GM12801 (cell line): ENCODE data around the gene SIRT3.

ENCODE experiments used
- CTCF ChIP-seq: IDR thresholded peaks from one replicate; pipeline ENCODE4 v1.5.1; 2011; ENCODE audit warnings: control low read depth; ENCODE audit not compliant: insufficient read length; ENCODE audit errors: extremely low read depth

Gene SIRT3

GRCh38 chr11:253886-254270 lies 17.7 kb upstream of the SIRT3 start:
- no peak for TF ChIP-seq CTCF

DNA sequence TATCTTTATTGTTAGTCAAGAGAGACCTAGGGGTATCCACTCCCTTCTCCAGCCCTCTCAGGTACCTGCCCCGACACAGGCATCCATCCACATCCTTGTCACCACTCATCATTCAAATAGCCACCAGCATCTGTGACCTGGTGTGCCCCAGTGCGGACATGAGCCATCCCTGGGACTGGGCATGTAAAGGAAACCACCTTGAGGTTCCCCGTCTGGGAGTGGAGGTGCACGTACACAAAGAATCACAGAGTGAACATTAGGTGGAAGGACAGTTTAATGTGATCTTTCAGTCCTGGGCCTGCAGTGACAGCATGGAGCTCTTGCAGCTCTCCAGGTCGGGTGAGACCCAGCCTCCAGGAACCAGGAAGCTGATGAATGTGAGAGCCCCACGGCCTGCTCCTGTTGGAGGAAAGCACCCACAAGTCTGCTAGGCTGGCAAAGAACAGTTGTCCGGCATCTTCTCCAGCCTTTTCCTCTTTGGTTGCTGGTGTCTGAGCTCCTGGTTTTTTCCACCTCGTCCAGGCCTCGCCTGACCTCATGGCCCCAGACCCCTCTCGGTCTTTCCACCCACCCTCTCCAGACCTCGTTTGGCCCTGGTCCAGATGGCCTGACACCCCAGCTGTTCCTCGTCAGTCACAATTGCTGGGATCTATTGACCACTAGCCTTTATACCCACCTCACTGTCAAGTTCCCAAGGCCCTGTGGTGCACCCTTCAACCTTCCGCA lies 17.2 kb upstream of the SIRT3 start:
- no peak for TF ChIP-seq CTCF

GRCh38 chr11:252666-253065 lies 16.5 kb upstream of the SIRT3 start:
- TF ChIP-seq CTCF = no peak

DNA sequence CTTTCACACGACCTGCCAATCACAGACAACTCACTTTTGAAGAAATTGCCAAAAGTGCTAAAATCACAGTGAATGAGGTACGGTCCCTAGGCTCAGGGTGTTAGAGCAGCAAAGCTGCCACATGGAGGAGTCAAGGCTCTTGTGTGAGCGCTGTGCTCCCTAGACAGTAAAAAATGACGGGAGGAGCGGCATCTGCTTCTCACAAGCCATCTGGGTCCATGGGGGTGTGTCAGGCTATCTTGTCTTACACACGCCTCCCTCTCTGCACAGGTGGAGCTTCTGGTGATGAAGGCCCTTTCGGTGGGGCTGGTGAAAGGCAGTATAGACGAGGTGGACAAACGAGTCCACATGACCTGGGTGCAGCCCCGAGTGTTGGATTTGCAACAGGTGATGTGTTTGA lies 15.4 kb upstream of the SIRT3 start:
- TF ChIP-seq CTCF = no peak

- no peak for TF ChIP-seq CTCF
These were observed 14.7 kb upstream of the SIRT3 start for GRCh38 chr11:250740-251299.

DNA sequence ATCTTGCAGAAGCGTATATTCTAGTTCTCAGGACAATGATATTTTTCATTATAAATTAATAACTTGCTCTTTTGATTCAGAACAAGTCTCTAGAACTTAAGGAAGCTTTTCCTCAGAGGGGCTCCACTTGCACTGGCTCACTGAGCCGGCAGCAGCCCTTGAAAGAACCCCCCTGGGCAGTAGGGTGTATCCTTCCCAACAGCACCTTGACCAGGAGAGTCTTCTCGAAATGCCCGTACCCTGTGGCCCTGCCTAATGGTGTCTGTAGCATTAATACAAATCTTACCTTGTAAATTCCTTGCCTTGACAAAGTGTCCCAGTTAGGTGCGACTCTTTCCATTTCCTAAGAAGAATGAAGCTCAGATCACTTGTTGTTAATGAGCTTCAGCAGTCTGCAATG lies 14.1 kb upstream of the SIRT3 start:
- TF ChIP-seq CTCF = no peak

DNA sequence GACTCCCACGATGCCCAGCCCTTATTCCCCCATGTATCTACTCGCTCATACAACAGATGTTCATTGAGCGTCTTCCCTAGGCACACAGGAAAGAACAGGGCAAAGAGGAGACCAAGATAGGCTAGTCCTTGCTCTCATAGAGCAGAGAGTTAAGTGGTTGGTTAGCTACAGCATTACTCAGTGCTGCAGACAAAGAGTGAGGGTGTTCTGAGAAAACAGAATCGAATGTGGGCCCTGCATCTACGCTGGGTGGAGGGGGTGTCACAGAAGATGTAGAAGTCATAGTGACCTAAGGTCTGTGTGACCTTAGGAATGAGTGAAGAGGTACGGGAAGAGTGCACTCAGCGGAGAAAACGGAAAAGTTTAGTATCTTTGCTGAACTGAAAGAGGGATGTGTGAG lies 12.9 kb upstream of the SIRT3 start:
- no peak for TF ChIP-seq CTCF

GRCh38 chr11:244376-244775 lies 8.2 kb upstream of the SIRT3 start:
- no peak for TF ChIP-seq CTCF
